Astrocyte (in vitro differentiated cells and primary cell): ENCODE data around the gene ADH1C.

ENCODE experiments used
- CTCF ChIP-seq: IDR thresholded peaks from 2 replicates; pipeline ENCODE4 v1.5.1; 2011; ENCODE audit warnings: low read depth, mild to moderate bottlenecking, inconsistent platforms, low read length, moderate library complexity; ENCODE audit not compliant: insufficient read depth
- EZH2 ChIP-seq: IDR thresholded peaks from 2 replicates; pipeline ENCODE4 v1.6.1; 2012; ENCODE audit warnings: mild to moderate bottlenecking, low read length, inconsistent platforms; ENCODE audit not compliant: insufficient read depth

DNA sequence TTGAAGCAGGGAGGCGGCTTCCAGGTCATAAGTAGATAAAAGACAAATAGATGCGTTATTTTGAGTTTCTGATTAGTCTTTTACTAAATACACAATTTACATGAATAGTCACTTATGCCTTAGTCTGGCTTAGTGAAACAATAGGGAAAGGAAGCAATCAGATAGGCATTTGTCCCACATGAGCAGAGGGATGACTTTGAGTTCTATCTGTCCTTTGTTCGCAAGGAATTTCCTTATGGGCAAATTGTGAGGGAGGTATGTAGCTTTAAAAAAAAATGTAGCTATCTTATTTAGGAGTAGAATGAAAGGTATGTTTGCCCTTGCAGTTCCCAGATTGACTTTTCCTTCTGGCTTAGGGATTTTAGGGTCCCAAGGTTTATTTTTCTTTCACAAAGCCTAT lies 26.3 kb upstream of the ADH1C start:
- no peak for TF ChIP-seq CTCF
- TF ChIP-seq EZH2: no peak
